IPS-18a (cell line): ENCODE results near the gene IFIT5.
A peak's percentile ranks its signal among the peaks of the same experiment; 100 is the strongest.
"Not testable (repeated sequence)": the region's sequence is repeated elsewhere in the genome, so short reads cannot be mapped to it uniquely, and the experiment has no call there.

ENCODE experiments used
- H3K27ac ChIP-seq: one replicate; pipeline ENCODE4 v1.5.1; 2013; ENCODE audit warnings: low read length
- H3K27me3 ChIP-seq: one replicate; pipeline ENCODE4 v1.6.1; 2013; ENCODE audit warnings: mild to moderate bottlenecking, low read length; ENCODE audit not compliant: control insufficient read depth, insufficient read depth
- H3K36me3 ChIP-seq: one replicate; pipeline ENCODE4 v1.6.1; 2013; ENCODE audit warnings: low read depth, low read length; ENCODE audit not compliant: control insufficient read depth
- H3K4me1 ChIP-seq: one replicate; pipeline ENCODE4 v1.6.1; 2013; ENCODE audit warnings: low read depth, low read length; ENCODE audit not compliant: control insufficient read depth
- H3K4me3 ChIP-seq: one replicate; pipeline ENCODE4 v1.5.1; 2013; ENCODE audit warnings: low read length
- H3K9ac ChIP-seq: one replicate; pipeline ENCODE4 v1.6.1; 2013; ENCODE audit warnings: mild to moderate bottlenecking, low read length, moderate library complexity
- H3K9me3 ChIP-seq: one replicate; pipeline ENCODE4 v1.6.1; 2013; ENCODE audit warnings: low read depth, low read length; ENCODE audit not compliant: control insufficient read depth

IFIT5 gene

DNA sequence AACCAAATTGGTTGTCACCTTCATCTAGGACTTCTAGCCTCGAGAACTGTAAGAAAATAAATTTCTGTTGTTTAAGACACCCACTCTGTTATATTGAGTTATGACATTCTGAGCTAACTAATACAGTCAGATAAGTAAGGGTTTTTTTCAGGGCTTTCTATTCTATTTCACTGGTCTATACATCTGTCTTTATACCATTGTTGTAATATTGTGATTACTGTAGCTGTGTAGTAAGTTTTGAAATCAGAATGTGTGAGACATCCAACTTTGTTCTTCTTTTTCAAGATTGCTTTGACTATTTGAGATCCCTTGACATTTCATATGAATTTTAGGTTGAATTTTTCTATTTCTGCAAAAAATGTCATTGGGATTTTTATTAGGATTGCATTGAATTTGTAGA lies 14.4 kb upstream of the IFIT5 start:
- H3K9me3 ChIP-seq: no peaks in the 10 kb centered on the region
- H3K9ac ChIP-seq: no peak overlapping the region
- no peaks in the 10 kb centered on the region for H3K36me3 ChIP-seq
- H3K27ac ChIP-seq: no peak overlapping the region
- H3K27me3 ChIP-seq: no peaks in the 10 kb centered on the region
- no peaks in the 10 kb centered on the region for H3K4me1 ChIP-seq
- no peak overlapping the region for H3K4me3 ChIP-seq

DNA sequence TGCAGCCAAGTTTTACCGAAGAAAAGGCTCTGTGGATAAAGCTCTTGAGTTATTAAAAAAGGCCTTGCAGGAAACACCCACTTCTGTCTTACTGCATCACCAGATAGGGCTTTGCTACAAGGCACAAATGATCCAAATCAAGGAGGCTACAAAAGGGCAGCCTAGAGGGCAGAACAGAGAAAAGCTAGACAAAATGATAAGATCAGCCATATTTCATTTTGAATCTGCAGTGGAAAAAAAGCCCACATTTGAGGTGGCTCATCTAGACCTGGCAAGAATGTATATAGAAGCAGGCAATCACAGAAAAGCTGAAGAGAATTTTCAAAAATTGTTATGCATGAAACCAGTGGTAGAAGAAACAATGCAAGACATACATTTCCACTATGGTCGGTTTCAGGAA lies 11.3 kb upstream of the IFIT5 start:
- no peaks in the 10 kb centered on the region for H3K9me3 ChIP-seq
- no peaks in the 10 kb centered on the region for H3K27me3 ChIP-seq
- no peaks in the 10 kb centered on the region for H3K36me3 ChIP-seq
- no peak overlapping the region for H3K4me3 ChIP-seq
- H3K9ac ChIP-seq: no peak overlapping the region
- H3K4me1 ChIP-seq: no peaks in the 10 kb centered on the region
- no peak overlapping the region for H3K27ac ChIP-seq

GRCh38 chr10:89404104-89405047 lies 10.0 kb upstream of the IFIT5 start:
- H3K9me3 ChIP-seq: no peaks in the 10 kb centered on the region
- no peaks in the 10 kb centered on the region for H3K36me3 ChIP-seq
- no peak overlapping the region for H3K4me3 ChIP-seq
- no peaks in the 10 kb centered on the region for H3K4me1 ChIP-seq
- no peak overlapping the region for H3K27ac ChIP-seq
- no peaks in the 10 kb centered on the region for H3K27me3 ChIP-seq
- no peak overlapping the region for H3K9ac ChIP-seq

DNA sequence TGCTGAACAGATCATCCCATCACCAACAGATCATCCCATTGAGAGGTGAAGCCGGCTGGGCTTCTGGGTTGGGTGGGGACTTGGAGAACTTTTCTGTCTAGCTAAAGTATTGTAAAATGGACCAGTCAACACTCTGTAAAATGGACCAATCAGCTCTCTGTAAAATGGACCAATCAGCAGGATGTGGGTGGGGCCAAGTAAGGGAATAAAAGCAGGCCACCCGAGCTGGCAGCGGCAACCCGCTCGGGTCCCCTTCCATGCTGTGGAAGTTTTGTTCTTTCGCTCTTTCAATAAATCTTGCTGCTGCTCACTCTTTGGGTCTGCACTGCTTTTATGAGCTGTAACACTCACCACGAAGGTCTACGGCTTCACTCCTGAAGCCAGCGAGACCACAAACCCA lies 8.2 kb upstream of the IFIT5 start:
- not testable (repeated sequence) for H3K27ac ChIP-seq, H3K36me3 ChIP-seq, H3K9ac ChIP-seq, H3K9me3 ChIP-seq, H3K27me3 ChIP-seq, H3K4me3 ChIP-seq, H3K4me1 ChIP-seq

DNA sequence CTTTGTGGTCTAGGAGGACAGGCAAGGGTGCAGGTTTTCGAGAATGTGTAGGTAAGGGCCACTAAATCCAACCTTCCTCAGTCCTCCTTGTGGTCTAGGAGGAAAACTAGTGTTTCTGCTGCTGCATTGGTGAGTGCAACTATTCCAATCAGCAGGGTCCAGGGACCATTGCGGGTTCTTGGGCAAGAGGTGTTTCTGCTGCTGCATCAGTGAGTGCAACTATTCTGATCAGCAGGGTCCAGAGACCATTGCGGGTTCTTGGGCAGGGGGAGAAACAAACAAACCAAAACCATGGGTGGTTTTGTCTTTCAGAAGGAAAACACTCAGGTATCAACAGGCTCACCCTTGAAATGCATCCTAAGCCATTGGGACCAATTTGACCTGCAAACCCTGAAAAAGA lies 6.6 kb upstream of the IFIT5 start:
- H3K4me1 ChIP-seq, H3K36me3 ChIP-seq, H3K9ac ChIP-seq, H3K4me3 ChIP-seq, H3K27ac ChIP-seq, H3K27me3 ChIP-seq, H3K9me3 ChIP-seq: not testable (repeated sequence)

DNA sequence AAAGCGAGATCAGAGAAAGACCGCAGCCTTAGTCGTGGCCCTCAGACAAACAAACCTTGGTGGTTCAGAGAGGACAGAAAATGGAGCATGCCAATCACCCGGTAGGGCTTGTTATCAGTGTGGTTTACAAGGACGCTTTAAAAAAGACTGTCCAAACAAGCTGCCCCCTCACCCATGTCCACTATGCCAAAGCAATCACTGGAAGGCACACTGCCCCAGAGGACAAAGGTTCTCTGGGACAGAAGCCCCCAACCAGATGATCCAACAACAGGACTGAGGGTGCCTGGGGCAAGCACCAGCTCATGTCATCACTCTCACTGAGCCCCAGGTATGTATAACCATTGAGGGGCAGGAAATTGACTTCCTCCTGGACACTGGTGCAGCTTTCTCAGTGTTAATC lies 5.1 kb upstream of the IFIT5 start:
- not testable (repeated sequence) for H3K27me3 ChIP-seq, H3K4me1 ChIP-seq, H3K4me3 ChIP-seq, H3K9me3 ChIP-seq, H3K36me3 ChIP-seq, H3K9ac ChIP-seq, H3K27ac ChIP-seq

DNA sequence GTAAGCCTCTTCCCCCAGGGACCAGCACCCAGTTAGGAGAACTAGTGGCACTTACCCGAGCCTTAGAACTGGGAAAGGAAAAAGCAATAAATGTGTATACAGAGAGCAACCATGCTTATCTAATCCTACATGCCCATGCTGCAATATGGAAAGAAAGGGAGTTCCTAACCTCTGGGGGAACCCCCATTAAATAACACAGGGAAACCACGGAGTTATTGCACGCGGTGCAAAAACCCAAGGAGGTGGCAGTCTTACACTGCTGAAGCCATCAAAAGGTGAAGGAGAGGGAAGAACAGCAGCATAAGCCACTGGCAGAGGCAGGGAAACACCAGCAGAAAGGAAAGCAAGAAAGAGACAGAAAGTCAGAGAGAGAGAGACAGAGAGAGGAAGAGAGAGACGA lies 3.8 kb upstream of the IFIT5 start:
- not testable (repeated sequence) for H3K4me3 ChIP-seq

DNA sequence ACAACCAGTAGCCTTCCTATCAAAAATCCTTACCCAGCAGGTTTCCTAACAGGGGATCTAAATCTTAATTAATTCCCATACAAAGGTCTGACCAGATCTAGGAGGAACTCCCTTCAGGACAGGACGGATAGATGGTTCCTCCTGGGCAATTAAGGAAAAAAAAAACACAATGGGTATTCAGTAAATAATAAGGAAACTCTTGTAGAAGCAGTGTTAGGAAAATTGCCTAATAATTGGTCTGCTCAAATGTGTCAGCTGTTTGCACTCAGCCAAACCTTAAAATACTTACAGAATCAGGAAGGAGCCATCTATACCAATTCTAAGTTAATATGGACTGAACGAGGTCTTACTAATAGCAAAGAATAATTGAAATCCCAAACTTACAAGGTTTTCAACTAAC lies 3.2 kb upstream of the IFIT5 start:
- H3K9ac ChIP-seq, H3K27ac ChIP-seq, H3K9me3 ChIP-seq, H3K4me1 ChIP-seq, H3K4me3 ChIP-seq, H3K36me3 ChIP-seq: not testable (repeated sequence)
- H3K27me3 ChIP-seq: peaks cover 18% of the 10 kb centered on the region

More for the DNA sequence above, 3.8 kb upstream of the IFIT5 start:
- not testable (repeated sequence) for H3K9ac ChIP-seq, H3K27ac ChIP-seq, H3K9me3 ChIP-seq, H3K4me1 ChIP-seq, H3K36me3 ChIP-seq
- H3K27me3 ChIP-seq: peaks cover 12% of the 10 kb centered on the region

DNA sequence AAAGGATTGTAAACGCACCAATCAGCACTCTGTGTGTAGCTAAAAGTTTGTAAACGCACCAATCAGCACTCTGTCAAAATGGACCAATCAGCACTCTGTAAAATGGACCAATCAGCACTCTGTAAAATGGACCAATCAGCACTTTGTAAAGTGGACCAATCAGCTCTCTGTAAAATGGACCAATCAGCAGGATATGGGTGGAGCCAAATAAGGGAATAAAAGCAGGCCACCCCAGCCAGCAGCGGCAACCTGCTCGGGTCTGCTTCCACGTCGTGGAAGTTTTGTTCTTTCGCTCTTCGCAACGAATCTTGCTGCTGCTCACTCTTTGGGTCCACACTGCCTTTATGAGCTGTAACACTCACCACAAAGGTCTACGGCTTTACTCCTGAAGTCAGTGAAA lies 2.1 kb upstream of the IFIT5 start:
- H3K9ac ChIP-seq, H3K27ac ChIP-seq, H3K4me1 ChIP-seq, H3K36me3 ChIP-seq, H3K4me3 ChIP-seq, H3K9me3 ChIP-seq: not testable (repeated sequence)
- peaks cover 23% of the 10 kb centered on the region for H3K27me3 ChIP-seq

GRCh38 chr10:89413398-89413912 lies 913 bp upstream of the IFIT5 start:
- Histone ChIP-seq H3K4me1 (peaks cover 11% of the 10 kb centered on the region), H3K27me3 (peaks cover 23% of the 10 kb centered on the region), H3K36me3 (no peaks in the 10 kb centered on the region), H3K4me3 (peak overlapping the region; percentile 86), H3K9ac (no peak overlapping the region), H3K9me3 (no peaks in the 10 kb centered on the region), H3K27ac (no peak overlapping the region)

GRCh38 chr10:89414879-89415821 lies 782 bp downstream of the IFIT5 start:
- Histone ChIP-seq H3K27me3 (peaks cover 23% of the 10 kb centered on the region), H3K27ac (no peak overlapping the region), H3K36me3 (no peaks in the 10 kb centered on the region), H3K9ac (peak overlapping the region; percentile 77), H3K4me3 (peak overlapping the region; percentile 86), H3K9me3 (no peaks in the 10 kb centered on the region), H3K4me1 (peaks cover 16% of the 10 kb centered on the region)
